Vagina (tissue), 2 donors: ENCODE results near the gene COL9A3. TPM values are rescaled to one million over a fixed set of nuclear protein-coding genes. Genes with fewer than 3 reads are reported as not detected.

Experiments used
- DNase-seq, 2 donors: peaks; one replicate each; pipeline ENCODE4 v3.0.0-alpha.2; 2017; ENCODE audit errors: extremely low spot score in 2 of 2
- H3K27ac ChIP-seq: fragments of 200-600 bp; sonication (generic); one replicate; pipeline ENCODE4 v1.5.1; 2019
- H3K27me3 ChIP-seq: fragments of 200-600 bp; sonication (generic); one replicate; pipeline ENCODE4 v1.5.1; 2019
- H3K36me3 ChIP-seq, 2 donors: fragments of 200-600 bp; sonication (generic); one replicate each; pipeline ENCODE4 v1.5.1; 2017 to 2019
- H3K4me1 ChIP-seq: fragments of 200-600 bp; sonication (generic); one replicate; pipeline ENCODE4 v1.5.1; 2019
- H3K4me3 ChIP-seq, 2 donors: fragments of 200-600 bp; sonication (generic); 1 replicate in 1 of 2; 2 replicates in 1 of 2; pipeline ENCODE4 v1.5.1; 2016 to 2019
- H3K9me3 ChIP-seq: fragments of 200-600 bp; sonication (generic); one replicate; pipeline ENCODE4 v1.5.1; 2019
- POLR2A ChIP-seq, 2 donors: fragments of 450-650 bp; IDR thresholded peaks; one replicate each; pipeline ENCODE4 v1.6.1; 2017; ENCODE audit warnings: antibody characterized with exemption in 2 of 2, mild to moderate bottlenecking in 2 of 2, moderate library complexity in 2 of 2
- POLR2AphosphoS5 ChIP-seq, 2 donors: sonication (generic); formaldehyde crosslinking; IDR thresholded peaks; one replicate each; pipeline ENCODE4 v1.9.0; 2017; ENCODE audit warnings: antibody characterized with exemption in 2 of 2, mild to moderate bottlenecking in 2 of 2, low read depth in 1 of 2; ENCODE audit not compliant: insufficient read depth in 1 of 2
- intact Hi-C: fragments of 100-400 bp; cut with DNase I; formaldehyde crosslinking; loops from one replicate; pipeline ENCODE4 v1.15.1; 2023
- total RNA-seq: library from RNA; depleted of rRNA; stranded (reverse); fragments of >200 nt; gene quantifications from one replicate; pipeline ENCODE4 v1.2.3, GENCODE V29; 2016
- TF ChIP-seq, protein P1 (sequence below), 3 experiments: fragments of 450-650 bp in 2 of 3; fragments of 200-600 bp in 1 of 3; sonication (generic) in 1 of 3; IDR thresholded peaks; one replicate each; pipeline ENCODE4 v1.5.1; 2017 to 2019; ENCODE audit warnings: antibody characterized with exemption in 3 of 3, mild to moderate bottlenecking in 2 of 3, moderate library complexity in 2 of 3

Gene COL9A3
- total RNA-seq, 1 donor from 2014 or later, result 1.2 TPM

DNA sequence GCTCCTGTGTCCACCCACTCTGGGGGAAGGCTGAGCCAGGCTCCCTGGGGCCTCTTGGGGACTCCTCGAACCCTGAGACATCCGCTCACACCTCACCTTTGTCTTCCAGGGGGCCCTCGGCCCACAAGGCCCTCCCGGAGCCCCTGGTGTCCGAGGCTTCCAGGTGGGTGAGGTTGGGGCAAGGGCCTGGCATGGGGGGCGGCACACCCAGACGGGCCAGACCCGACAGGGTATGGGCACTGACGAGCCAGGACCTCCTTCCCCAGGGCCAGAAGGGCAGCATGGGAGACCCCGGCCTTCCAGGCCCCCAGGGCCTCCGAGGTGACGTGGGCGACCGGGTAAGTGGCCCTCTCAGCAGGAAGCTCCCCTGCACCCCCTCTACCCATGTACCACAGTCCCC lies 13.4 kb downstream of the COL9A3 start:
- Histone ChIP-seq H3K4me3 (no peak overlapping the region), H3K27ac (no peak overlapping the region), H3K27me3 (no peaks in the 10 kb centered on the region), H3K36me3 (no peaks in the 10 kb centered on the region), H3K9me3 (no peaks in the 10 kb centered on the region), H3K4me1 (peaks cover 26% of the 10 kb centered on the region)
- intact Hi-C loops, result no loop called here
- no peak for DNase-seq
- TF ChIP-seq POLR2A (IDR thresholded peaks at IDR 0.05) (no peak), POLR2AphosphoS5 (IDR thresholded peaks at IDR 0.05; ENCODE audit: insufficient read depth in 1 of 2, low read depth in 1 of 2) (no peak)
- TF ChIP-seq, protein P1, sequence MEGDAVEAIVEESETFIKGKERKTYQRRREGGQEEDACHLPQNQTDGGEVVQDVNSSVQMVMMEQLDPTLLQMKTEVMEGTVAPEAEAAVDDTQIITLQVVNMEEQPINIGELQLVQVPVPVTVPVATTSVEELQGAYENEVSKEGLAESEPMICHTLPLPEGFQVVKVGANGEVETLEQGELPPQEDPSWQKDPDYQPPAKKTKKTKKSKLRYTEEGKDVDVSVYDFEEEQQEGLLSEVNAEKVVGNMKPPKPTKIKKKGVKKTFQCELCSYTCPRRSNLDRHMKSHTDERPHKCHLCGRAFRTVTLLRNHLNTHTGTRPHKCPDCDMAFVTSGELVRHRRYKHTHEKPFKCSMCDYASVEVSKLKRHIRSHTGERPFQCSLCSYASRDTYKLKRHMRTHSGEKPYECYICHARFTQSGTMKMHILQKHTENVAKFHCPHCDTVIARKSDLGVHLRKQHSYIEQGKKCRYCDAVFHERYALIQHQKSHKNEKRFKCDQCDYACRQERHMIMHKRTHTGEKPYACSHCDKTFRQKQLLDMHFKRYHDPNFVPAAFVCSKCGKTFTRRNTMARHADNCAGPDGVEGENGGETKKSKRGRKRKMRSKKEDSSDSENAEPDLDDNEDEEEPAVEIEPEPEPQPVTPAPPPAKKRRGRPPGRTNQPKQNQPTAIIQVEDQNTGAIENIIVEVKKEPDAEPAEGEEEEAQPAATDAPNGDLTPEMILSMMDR (IDR thresholded peaks at IDR 0.05), result no peak

- intact Hi-C loops, result no loop called here
- DNase-seq, result no peak
- no peaks in the 10 kb centered on the region for H3K36me3 ChIP-seq
- no peaks in the 10 kb centered on the region for H3K27me3 ChIP-seq
- no peaks in the 10 kb centered on the region for H3K9me3 ChIP-seq
- H3K27ac ChIP-seq, result no peak overlapping the region
- TF ChIP-seq POLR2A (IDR thresholded peaks at IDR 0.05), result no peak
- no peak for TF ChIP-seq POLR2AphosphoS5 (IDR thresholded peaks at IDR 0.05; ENCODE audit: insufficient read depth in 1 of 2, low read depth in 1 of 2)
- TF ChIP-seq, protein P1 (IDR thresholded peaks at IDR 0.05), result no peak
- H3K4me3 ChIP-seq, result no peak overlapping the region
- H3K4me1 ChIP-seq, result peaks cover 26% of the 10 kb centered on the region
Measured at GRCh38 chr20:62830821-62831220, 14.0 kb downstream of the COL9A3 start.

DNA sequence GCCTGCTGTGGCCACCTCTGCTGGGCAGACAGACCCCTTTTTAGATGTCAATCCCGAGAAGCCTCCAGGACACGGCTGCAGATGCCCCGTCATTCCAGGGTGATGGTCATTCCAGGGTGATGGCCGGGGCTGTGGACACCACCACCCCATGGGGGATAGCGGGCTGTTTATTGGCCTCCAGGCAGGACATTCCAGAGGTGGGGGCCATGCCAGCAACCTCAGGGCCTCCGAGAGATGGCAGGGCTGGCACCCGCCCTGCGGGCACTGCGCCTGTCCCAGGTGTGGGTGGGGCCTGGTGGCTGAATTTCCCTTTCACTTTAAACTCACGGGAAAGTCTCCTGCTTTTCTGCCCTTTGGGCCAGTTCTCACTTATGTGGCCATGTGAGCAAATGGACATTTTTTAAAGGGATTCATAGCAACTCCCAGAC lies 14.5 kb downstream of the COL9A3 start:
- Histone ChIP-seq H3K27me3 (no peaks in the 10 kb centered on the region), H3K36me3 (no peaks in the 10 kb centered on the region), H3K4me3 (no peak overlapping the region), H3K27ac (no peak overlapping the region), H3K4me1 (peaks cover 26% of the 10 kb centered on the region), H3K9me3 (no peaks in the 10 kb centered on the region)
- intact Hi-C loops, result no loop called here
- TF ChIP-seq, protein P1 (IDR thresholded peaks at IDR 0.05), result no peak
- TF ChIP-seq POLR2AphosphoS5 (IDR thresholded peaks at IDR 0.05; ENCODE audit: insufficient read depth in 1 of 2, low read depth in 1 of 2) (no peak), POLR2A (IDR thresholded peaks at IDR 0.05) (no peak)
- DNase-seq, result no peak

DNA sequence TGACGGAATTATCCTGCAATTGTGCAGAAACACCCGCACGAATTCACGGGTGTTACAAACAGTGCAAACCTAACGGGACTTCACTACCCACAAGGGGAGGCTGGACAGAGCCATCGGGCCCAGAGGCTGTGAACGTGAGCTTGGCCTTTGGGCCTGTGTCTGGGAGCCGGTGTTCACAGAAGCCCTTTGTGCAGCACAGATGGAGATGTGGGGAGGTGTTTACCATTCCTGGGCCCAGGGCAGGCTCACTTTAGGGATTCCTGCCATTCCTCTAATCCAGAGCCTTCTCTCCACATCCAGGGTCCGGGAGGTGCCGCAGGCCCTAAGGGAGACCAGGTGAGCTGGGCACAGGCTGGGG lies 15.0 kb downstream of the COL9A3 start:
- H3K27ac ChIP-seq, result no peak overlapping the region
- intact Hi-C loops, result no loop called here
- TF ChIP-seq POLR2AphosphoS5 (IDR thresholded peaks at IDR 0.05; ENCODE audit: insufficient read depth in 1 of 2, low read depth in 1 of 2), result no peak
- no peak for TF ChIP-seq POLR2A (IDR thresholded peaks at IDR 0.05)
- TF ChIP-seq, protein P1 (IDR thresholded peaks at IDR 0.05), result no peak
- peaks cover 26% of the 10 kb centered on the region for H3K4me1 ChIP-seq
- H3K36me3 ChIP-seq, result no peaks in the 10 kb centered on the region
- H3K27me3 ChIP-seq, result no peaks in the 10 kb centered on the region
- H3K4me3 ChIP-seq, result no peak overlapping the region
- DNase-seq, result no peak
- no peaks in the 10 kb centered on the region for H3K9me3 ChIP-seq

- H3K4me3 ChIP-seq, result no peak overlapping the region
- peaks cover 26% of the 10 kb centered on the region for H3K4me1 ChIP-seq
- H3K27me3 ChIP-seq, result no peaks in the 10 kb centered on the region
- intact Hi-C loops, result no loop called here
- DNase-seq, result no peak
- TF ChIP-seq POLR2AphosphoS5 (IDR thresholded peaks at IDR 0.05; ENCODE audit: insufficient read depth in 1 of 2, low read depth in 1 of 2), result no peak
- TF ChIP-seq, protein P1 (IDR thresholded peaks at IDR 0.05), result no peak
- TF ChIP-seq POLR2A (IDR thresholded peaks at IDR 0.05), result no peak
- no peak overlapping the region for H3K27ac ChIP-seq
- no peaks in the 10 kb centered on the region for H3K9me3 ChIP-seq
- H3K36me3 ChIP-seq, result no peaks in the 10 kb centered on the region
Measured at GRCh38 chr20:62832212-62832922, 15.5 kb downstream of the COL9A3 start.
